Measurements from ENCODE around the gene RASSF4.

The RASSF4 gene

GRCh38 chr10:44966129-44966815 lies 6.7 kb downstream of the RASSF4 start:
- Histone ChIP-seq H3K4me1 (ENCODE audit: insufficient read depth, low read length) (peaks cover 37% of the 10 kb centered on the region), H3K27me3 (ENCODE audit: insufficient read depth, low read length) (no peaks in the 10 kb centered on the region), H3K36me3 (ENCODE audit: insufficient read depth, low read length) (peaks cover 2% of the 10 kb centered on the region), H3K9me3 (ENCODE audit: low read length) (peaks cover 1% of the 10 kb centered on the region), H3K4me3 (ENCODE audit: low read length) (no peak overlapping the region), H2AFZ (ENCODE audit: low read depth, low read length) (no peak overlapping the region)

- no peak overlapping the region for H3K4me3 ChIP-seq (ENCODE audit: low read length)
- no peak overlapping the region for H2AFZ ChIP-seq (ENCODE audit: low read depth, low read length)
- H3K9me3 ChIP-seq (ENCODE audit: low read length): peaks cover 1% of the 10 kb centered on the region
- H3K4me1 ChIP-seq (ENCODE audit: insufficient read depth, low read length): peaks cover 32% of the 10 kb centered on the region
- H3K36me3 ChIP-seq (ENCODE audit: insufficient read depth, low read length): peaks cover 9% of the 10 kb centered on the region
- no peaks in the 10 kb centered on the region for H3K27me3 ChIP-seq (ENCODE audit: insufficient read depth, low read length)
Measured at GRCh38 chr10:44966816-44967509, 7.4 kb downstream of the RASSF4 start.

- H3K4me1 ChIP-seq (ENCODE audit: insufficient read depth, low read length): peaks cover 29% of the 10 kb centered on the region
- peaks cover 11% of the 10 kb centered on the region for H3K36me3 ChIP-seq (ENCODE audit: insufficient read depth, low read length)
- H3K27me3 ChIP-seq (ENCODE audit: insufficient read depth, low read length): no peaks in the 10 kb centered on the region
- peaks cover 1% of the 10 kb centered on the region for H3K9me3 ChIP-seq (ENCODE audit: low read length)
- no peak overlapping the region for H3K4me3 ChIP-seq (ENCODE audit: low read length)
- no peak overlapping the region for H2AFZ ChIP-seq (ENCODE audit: low read depth, low read length)
Measured at GRCh38 chr10:44967616-44968015, 8.0 kb downstream of the RASSF4 start.

GRCh38 chr10:44968091-44968490 lies 8.5 kb downstream of the RASSF4 start:
- Histone ChIP-seq H3K4me1 (ENCODE audit: insufficient read depth, low read length) (peaks cover 25% of the 10 kb centered on the region), H2AFZ (ENCODE audit: low read depth, low read length) (no peak overlapping the region), H3K27me3 (ENCODE audit: insufficient read depth, low read length) (no peaks in the 10 kb centered on the region), H3K36me3 (ENCODE audit: insufficient read depth, low read length) (peaks cover 11% of the 10 kb centered on the region), H3K9me3 (ENCODE audit: low read length) (peaks cover 1% of the 10 kb centered on the region), H3K4me3 (ENCODE audit: low read length) (no peak overlapping the region)

- Histone ChIP-seq H2AFZ (ENCODE audit: low read depth, low read length) (no peak overlapping the region), H3K4me1 (ENCODE audit: insufficient read depth, low read length) (peaks cover 18% of the 10 kb centered on the region), H3K27me3 (ENCODE audit: insufficient read depth, low read length) (no peaks in the 10 kb centered on the region), H3K4me3 (ENCODE audit: low read length) (no peak overlapping the region), H3K9me3 (ENCODE audit: low read length) (peaks cover 1% of the 10 kb centered on the region), H3K36me3 (ENCODE audit: insufficient read depth, low read length) (peaks cover 11% of the 10 kb centered on the region)
Measured at GRCh38 chr10:44968500-44969400, 9.1 kb downstream of the RASSF4 start.

GRCh38 chr10:44969854-44970253 lies 10.3 kb downstream of the RASSF4 start:
- Histone ChIP-seq H3K27me3 (ENCODE audit: insufficient read depth, low read length) (no peaks in the 10 kb centered on the region), H3K4me3 (ENCODE audit: low read length) (no peak overlapping the region), H3K9me3 (ENCODE audit: low read length) (peaks cover 1% of the 10 kb centered on the region), H3K4me1 (ENCODE audit: insufficient read depth, low read length) (peaks cover 13% of the 10 kb centered on the region), H2AFZ (ENCODE audit: low read depth, low read length) (no peak overlapping the region), H3K36me3 (ENCODE audit: insufficient read depth, low read length) (peaks cover 11% of the 10 kb centered on the region)

- Histone ChIP-seq H2AFZ (ENCODE audit: low read depth, low read length) (no peak overlapping the region), H3K4me1 (ENCODE audit: insufficient read depth, low read length) (peaks cover 9% of the 10 kb centered on the region), H3K9me3 (ENCODE audit: low read length) (peaks cover 1% of the 10 kb centered on the region), H3K36me3 (ENCODE audit: insufficient read depth, low read length) (peaks cover 11% of the 10 kb centered on the region), H3K27me3 (ENCODE audit: insufficient read depth, low read length) (no peaks in the 10 kb centered on the region), H3K4me3 (ENCODE audit: low read length) (no peak overlapping the region)
Measured at GRCh38 chr10:44970812-44971395, 11.3 kb downstream of the RASSF4 start.

GRCh38 chr10:44971434-44971833 lies 11.8 kb downstream of the RASSF4 start:
- H3K4me3 ChIP-seq (ENCODE audit: low read length): no peak overlapping the region
- H3K27me3 ChIP-seq (ENCODE audit: insufficient read depth, low read length): no peaks in the 10 kb centered on the region
- no peak overlapping the region for H2AFZ ChIP-seq (ENCODE audit: low read depth, low read length)
- peaks cover 11% of the 10 kb centered on the region for H3K36me3 ChIP-seq (ENCODE audit: insufficient read depth, low read length)
- H3K9me3 ChIP-seq (ENCODE audit: low read length): peaks cover 1% of the 10 kb centered on the region
- peaks cover 10% of the 10 kb centered on the region for H3K4me1 ChIP-seq (ENCODE audit: insufficient read depth, low read length)

- Histone ChIP-seq H3K9me3 (ENCODE audit: low read length) (peaks cover 1% of the 10 kb centered on the region), H3K4me3 (ENCODE audit: low read length) (no peak overlapping the region), H3K4me1 (ENCODE audit: insufficient read depth, low read length) (peaks cover 10% of the 10 kb centered on the region), H3K36me3 (ENCODE audit: insufficient read depth, low read length) (peaks cover 11% of the 10 kb centered on the region), H3K27me3 (ENCODE audit: insufficient read depth, low read length) (no peaks in the 10 kb centered on the region), H2AFZ (ENCODE audit: low read depth, low read length) (no peak overlapping the region)
Measured at GRCh38 chr10:44971935-44972757, 12.5 kb downstream of the RASSF4 start.

GRCh38 chr10:44972874-44973306 lies 13.3 kb downstream of the RASSF4 start:
- Histone ChIP-seq H3K36me3 (ENCODE audit: insufficient read depth, low read length) (peaks cover 11% of the 10 kb centered on the region), H3K4me1 (ENCODE audit: insufficient read depth, low read length) (peaks cover 11% of the 10 kb centered on the region), H3K4me3 (ENCODE audit: low read length) (no peak overlapping the region), H2AFZ (ENCODE audit: low read depth, low read length) (no peak overlapping the region), H3K27me3 (ENCODE audit: insufficient read depth, low read length) (no peaks in the 10 kb centered on the region), H3K9me3 (ENCODE audit: low read length) (peaks cover 1% of the 10 kb centered on the region)

- Histone ChIP-seq H3K36me3 (ENCODE audit: insufficient read depth, low read length) (peaks cover 11% of the 10 kb centered on the region), H3K4me1 (ENCODE audit: insufficient read depth, low read length) (peaks cover 17% of the 10 kb centered on the region), H3K9me3 (ENCODE audit: low read length) (peaks cover 1% of the 10 kb centered on the region), H3K27me3 (ENCODE audit: insufficient read depth, low read length) (no peaks in the 10 kb centered on the region), H2AFZ (ENCODE audit: low read depth, low read length) (no peak overlapping the region), H3K4me3 (ENCODE audit: low read length) (no peak overlapping the region)
Measured at GRCh38 chr10:44973323-44974081, 13.9 kb downstream of the RASSF4 start.

Data from neuron (in vitro differentiated cells).